Activated T-cell treated with anti-CD3 and anti-CD28 coated beads for 24 hours (primary cell): ENCODE measurements around the gene HOXD3.

Experiments
- DNase-seq: peaks from one replicate; pipeline ENCODE4 v3.0.0-alpha.2; 2020; ENCODE audit warnings: low read depth

Gene HOXD3

GRCh38 chr2:176162911-176163671, 6.0 kb downstream of the HOXD3 start:
- no peak for DNase-seq

- DNase-seq = no peak
Observed at GRCh38 chr2:176163672-176164056, 6.6 kb downstream of the HOXD3 start.

GRCh38 chr2:176164201-176164600, 7.1 kb downstream of the HOXD3 start:
- no peak for DNase-seq

GRCh38 chr2:176164611-176165369, 7.7 kb downstream of the HOXD3 start:
- DNase-seq = no peak

- DNase-seq = no peak
Observed at GRCh38 chr2:176165370-176166050, 8.4 kb downstream of the HOXD3 start.

- no peak for DNase-seq
Observed at GRCh38 chr2:176166272-176166671, 9.2 kb downstream of the HOXD3 start.

- no peak for DNase-seq
Observed at GRCh38 chr2:176167398-176167797, 10.3 kb downstream of the HOXD3 start.

- DNase-seq = no peak
Observed at GRCh38 chr2:176169181-176169580, 12.1 kb downstream of the HOXD3 start.

- DNase-seq = no peak
Observed at GRCh38 chr2:176169711-176170110, 12.6 kb downstream of the HOXD3 start.

GRCh38 chr2:176170602-176171305, 13.6 kb downstream of the HOXD3 start:
- DNase-seq = no peak

- no peak for DNase-seq
Observed at GRCh38 chr2:176171351-176172006, 14.4 kb downstream of the HOXD3 start.

GRCh38 chr2:176172007-176172894, 15.1 kb downstream of the HOXD3 start:
- DNase-seq = no peak

- DNase-seq = no peak
Observed at GRCh38 chr2:176172895-176173566, 15.9 kb downstream of the HOXD3 start.

GRCh38 chr2:176173567-176174381, 16.7 kb downstream of the HOXD3 start:
- DNase-seq = no peak

- no peak for DNase-seq
Observed at GRCh38 chr2:176174382-176174823, 17.3 kb downstream of the HOXD3 start.

GRCh38 chr2:176174824-176175708, 18.0 kb downstream of the HOXD3 start:
- DNase-seq = no peak

GRCh38 chr2:176175709-176176607, 18.9 kb downstream of the HOXD3 start:
- DNase-seq = no peak
